Neuronal stem cell (in vitro differentiated cells): ENCODE results near the gene KLHL12. TPM values are rescaled to one million over a fixed set of nuclear protein-coding genes. Genes with fewer than 3 reads are reported as not detected.

Experiments
- small RNA-seq: library from polyadenylated mRNA; stranded (forward); fragments of <200 nt; extraction: miRNeasy Mini kit (QIAGEN cat#:217004); gene quantifications from one replicate; pipeline ENCODE3, GENCODE V24; 2013; ENCODE audit not compliant: insufficient read depth

Gene KLHL12

Small RNA genes within 50 kb of the gene (small RNA-seq; reads per million reads assigned to genes)
- not detected for gene RF00019
